Brain microvascular endothelial cell (primary cell): ENCODE measurements around the gene GFI1B.

Experiments
- DNase-seq: peaks from one replicate; pipeline ENCODE4 v3.0.0-alpha.2; 2020
- H3K27ac ChIP-seq: fragments of 250-450 bp; sonication (Bioruptor Pico); 2 replicates; pipeline ENCODE4 v1.5.1; 2020; ENCODE audit warnings: mild to moderate bottlenecking, moderate library complexity
- H3K27me3 ChIP-seq: fragments of 250-450 bp; sonication (Bioruptor Pico); replicated peaks from 2 replicates; pipeline ENCODE4 v1.5.1; 2020; ENCODE audit warnings: mild to moderate bottlenecking
- H3K36me3 ChIP-seq: fragments of 250-450 bp; sonication (Bioruptor Pico); replicated peaks from 2 replicates; pipeline ENCODE4 v1.5.1; 2020; ENCODE audit warnings: mild to moderate bottlenecking
- H3K4me3 ChIP-seq: 2 replicates; pipeline ENCODE4 v1.5.1; 2011; ENCODE audit warnings: low read depth, mild to moderate bottlenecking, control low read depth, low read length, moderate library complexity
- in situ Hi-C: cut with HindIII; loops from 2 replicates; pipeline ENCODE4 v1.10.0; 2017; ENCODE audit warnings: low sequenced_read_pairs, low pct_ligation_motif_present
- TF ChIP-seq, protein P1 (sequence below): IDR thresholded peaks from 2 replicates; pipeline ENCODE4 v1.5.1; 2011; ENCODE audit warnings: low read depth, mild to moderate bottlenecking, moderate library complexity, low read length, control low read depth, inconsistent platforms; ENCODE audit errors: missing control alignments

The GFI1B gene

DNA sequence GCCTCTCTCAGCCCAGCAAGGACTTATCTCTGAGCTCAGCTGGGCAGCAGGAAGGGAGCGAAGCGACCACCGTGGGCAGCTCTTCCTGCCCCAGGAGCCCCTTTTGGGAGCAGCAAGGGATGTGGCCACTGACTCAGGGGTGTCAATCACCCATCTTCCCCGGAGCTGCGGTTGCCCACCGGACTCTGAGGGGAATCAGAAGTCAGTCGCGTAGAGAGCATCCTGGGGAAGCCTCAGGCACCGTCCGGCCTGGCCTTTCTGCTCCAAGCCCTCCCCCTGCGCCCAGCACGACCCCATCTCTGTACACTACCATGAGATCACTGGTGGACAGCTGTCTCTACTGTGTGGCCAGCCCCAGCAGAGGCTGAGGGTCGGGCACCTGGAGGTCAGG is 24.6 kb downstream of the GFI1B start:
- in situ Hi-C loops: no loop called here
- DNase-seq: no peak

DNA sequence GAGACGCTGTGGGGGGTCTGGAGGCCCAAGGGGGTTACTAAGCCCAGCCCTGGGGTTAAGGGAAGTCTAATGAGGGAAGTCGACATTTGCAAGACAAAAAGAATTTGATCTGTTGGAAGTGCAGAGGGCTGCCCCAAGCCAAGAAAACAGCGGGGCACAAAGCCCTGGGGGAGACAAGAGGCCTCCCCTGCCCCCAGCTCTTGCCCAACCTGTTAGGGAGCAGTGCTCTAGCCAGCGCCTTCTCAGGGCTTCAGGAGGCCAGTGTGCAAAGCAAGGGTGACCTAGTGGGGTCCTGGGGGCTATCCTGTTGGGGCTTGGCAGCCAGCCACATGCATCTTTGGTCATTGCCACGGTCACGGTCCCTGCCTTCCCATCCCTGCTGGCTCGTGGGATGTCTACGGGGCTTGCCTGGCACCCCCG is 25.2 kb downstream of the GFI1B start:
- TF ChIP-seq, protein P1, sequence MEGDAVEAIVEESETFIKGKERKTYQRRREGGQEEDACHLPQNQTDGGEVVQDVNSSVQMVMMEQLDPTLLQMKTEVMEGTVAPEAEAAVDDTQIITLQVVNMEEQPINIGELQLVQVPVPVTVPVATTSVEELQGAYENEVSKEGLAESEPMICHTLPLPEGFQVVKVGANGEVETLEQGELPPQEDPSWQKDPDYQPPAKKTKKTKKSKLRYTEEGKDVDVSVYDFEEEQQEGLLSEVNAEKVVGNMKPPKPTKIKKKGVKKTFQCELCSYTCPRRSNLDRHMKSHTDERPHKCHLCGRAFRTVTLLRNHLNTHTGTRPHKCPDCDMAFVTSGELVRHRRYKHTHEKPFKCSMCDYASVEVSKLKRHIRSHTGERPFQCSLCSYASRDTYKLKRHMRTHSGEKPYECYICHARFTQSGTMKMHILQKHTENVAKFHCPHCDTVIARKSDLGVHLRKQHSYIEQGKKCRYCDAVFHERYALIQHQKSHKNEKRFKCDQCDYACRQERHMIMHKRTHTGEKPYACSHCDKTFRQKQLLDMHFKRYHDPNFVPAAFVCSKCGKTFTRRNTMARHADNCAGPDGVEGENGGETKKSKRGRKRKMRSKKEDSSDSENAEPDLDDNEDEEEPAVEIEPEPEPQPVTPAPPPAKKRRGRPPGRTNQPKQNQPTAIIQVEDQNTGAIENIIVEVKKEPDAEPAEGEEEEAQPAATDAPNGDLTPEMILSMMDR: no peak
- no peak for DNase-seq
- Histone ChIP-seq H3K36me3 (no peaks in the 10 kb centered on the region), H3K27me3 (peaks cover 33% of the 10 kb centered on the region), H3K27ac (no peak overlapping the region), H3K4me3 (no peak overlapping the region)
- in situ Hi-C loops: no loop called here

More for the DNA sequence above, 24.6 kb downstream of the GFI1B start:
- TF ChIP-seq, protein P1: no peak
- Histone ChIP-seq H3K4me3 (no peak overlapping the region), H3K27ac (no peak overlapping the region), H3K36me3 (no peaks in the 10 kb centered on the region), H3K27me3 (peaks cover 33% of the 10 kb centered on the region)

DNA sequence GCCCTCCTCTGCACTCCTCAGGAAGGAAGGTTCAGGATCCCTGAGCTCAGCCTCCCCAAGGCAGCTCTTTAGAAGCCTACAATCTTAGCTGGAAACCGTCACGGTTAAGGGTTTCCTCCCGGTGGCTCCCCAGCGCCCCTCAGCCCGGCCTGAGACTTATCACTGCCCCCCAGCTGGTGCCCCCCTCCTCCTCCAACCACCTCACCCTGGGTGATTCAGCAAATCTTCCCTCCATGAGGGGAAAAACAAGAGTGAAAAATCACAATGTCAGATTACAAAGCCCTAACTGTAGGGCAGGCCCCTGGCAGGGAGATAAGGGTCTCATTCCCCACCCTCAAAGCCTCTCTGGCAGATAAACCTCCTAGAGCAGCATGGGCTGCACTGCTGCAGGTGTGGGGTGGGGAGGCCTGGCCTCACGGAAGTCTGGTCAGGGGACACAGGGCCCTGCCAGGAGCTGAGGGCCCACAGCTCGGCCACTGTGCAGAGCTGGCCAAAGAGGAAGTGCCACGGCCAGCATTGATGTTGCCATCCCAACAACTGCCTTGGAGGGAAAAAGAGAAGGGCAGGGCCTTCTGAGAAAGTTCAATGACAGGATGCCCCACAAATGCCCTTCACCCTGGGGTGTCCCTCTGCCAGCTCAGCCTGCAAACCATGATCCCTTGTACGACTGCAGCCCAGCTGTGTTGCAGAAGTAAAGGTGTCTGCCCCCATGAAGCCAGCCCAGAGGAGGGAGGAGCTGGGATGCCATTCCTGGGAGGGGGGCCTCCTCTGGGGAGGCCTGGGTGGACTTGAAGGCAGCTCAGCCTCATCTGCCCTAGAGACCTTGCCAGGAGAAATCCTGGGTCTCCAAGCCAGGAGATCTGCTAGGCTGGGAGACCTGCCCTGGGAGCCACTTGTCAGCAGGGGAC is 25.9 kb downstream of the GFI1B start:
- TF ChIP-seq, protein P1: no peak
- Histone ChIP-seq H3K27me3 (peaks cover 31% of the 10 kb centered on the region), H3K27ac (no peak overlapping the region), H3K36me3 (no peaks in the 10 kb centered on the region), H3K4me3 (no peak overlapping the region)
- in situ Hi-C loops: no loop called here
- DNase-seq: no peak

DNA sequence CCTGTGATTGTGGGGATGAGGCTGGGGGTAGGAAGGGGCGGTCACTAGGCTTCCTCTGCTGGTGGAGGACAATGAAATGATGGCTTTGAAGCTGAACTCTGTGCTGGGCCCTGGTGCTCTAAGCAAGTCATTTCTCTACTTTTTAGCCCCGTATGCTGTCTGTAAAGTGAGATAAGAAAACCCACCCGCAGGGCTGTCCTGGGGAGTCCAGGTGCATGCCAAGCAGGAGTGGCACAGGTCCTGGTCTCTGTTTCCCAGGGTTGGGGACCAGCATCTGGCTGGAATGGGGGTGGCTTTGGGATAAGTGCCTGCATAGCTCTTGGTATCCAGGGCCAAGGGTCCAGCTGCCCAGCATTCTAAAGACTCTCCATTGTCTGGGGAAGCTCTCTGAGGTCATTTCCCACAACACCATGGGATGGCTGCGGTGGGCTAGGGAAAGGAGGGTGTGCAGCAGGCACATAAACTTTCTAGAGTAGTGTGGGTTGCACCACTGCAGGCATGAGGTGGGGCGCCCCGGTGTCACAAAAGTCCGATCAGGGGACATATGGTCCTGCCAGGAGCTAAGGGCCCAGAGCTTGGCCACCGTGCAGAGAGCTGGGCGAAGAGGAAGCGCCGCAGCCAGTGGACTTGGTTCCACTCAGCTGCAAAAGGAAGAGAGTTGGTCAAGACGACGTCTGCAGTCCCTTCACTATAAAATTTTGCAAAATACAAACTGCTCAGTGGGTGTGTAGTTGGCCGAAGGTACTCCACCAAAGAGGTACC is 26.7 kb downstream of the GFI1B start:
- Histone ChIP-seq H3K36me3 (no peaks in the 10 kb centered on the region), H3K27me3 (peaks cover 23% of the 10 kb centered on the region)

DNA sequence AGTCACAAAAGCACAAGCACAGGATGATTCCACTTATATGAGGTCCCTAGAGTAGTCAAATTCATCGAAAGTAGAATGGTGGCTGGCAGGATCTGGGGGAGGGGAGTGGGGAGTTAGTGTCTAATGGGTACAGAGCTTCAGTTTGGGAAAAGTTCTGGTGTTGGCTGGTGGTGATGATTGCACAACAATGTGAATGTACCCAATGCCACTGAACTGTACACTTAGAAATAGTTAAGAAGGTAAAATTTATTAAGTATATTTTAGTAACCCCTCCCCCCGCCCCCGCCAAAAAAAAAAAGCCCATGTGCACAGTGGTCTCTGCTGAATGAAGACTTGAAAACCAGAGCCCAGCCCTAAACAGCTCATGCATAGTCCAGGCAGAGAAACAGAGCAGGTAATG is 27.5 kb downstream of the GFI1B start:
- Histone ChIP-seq H3K4me3 (no peak overlapping the region), H3K36me3 (no peaks in the 10 kb centered on the region), H3K27me3 (peaks cover 17% of the 10 kb centered on the region), H3K27ac (no peak overlapping the region)
- TF ChIP-seq, protein P1: no peak
- in situ Hi-C loops: no loop called here
- no peak for DNase-seq

More for the DNA sequence above, 26.7 kb downstream of the GFI1B start:
- no peak overlapping the region for H3K4me3 ChIP-seq
- TF ChIP-seq, protein P1: no peak
- no peak overlapping the region for H3K27ac ChIP-seq
- DNase-seq: no peak
- in situ Hi-C loops: no loop called here
